Measurements from ENCODE around the gene MT2A.

DNA sequence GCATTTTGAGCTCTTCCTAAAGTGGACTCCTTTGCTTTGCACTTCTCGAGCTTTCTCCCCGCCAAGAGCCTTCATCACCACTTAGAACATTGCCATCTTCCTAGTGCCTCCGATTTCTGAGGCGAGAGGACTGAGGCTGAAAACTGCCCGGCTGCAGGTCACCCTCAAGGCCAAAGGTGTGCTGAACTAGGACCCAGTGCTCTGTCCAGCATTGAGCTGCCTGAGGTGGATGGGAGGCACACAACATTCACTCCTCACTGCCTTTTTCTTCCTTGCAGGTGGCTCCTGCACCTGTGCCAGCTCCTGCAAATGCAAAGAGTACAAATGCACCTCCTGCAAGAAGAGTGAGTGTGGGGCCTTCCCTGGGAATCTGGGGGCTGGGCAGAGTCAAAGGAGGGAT lies 35.4 kb downstream of the MT2A start:
- TF ChIP-seq, protein P1, sequence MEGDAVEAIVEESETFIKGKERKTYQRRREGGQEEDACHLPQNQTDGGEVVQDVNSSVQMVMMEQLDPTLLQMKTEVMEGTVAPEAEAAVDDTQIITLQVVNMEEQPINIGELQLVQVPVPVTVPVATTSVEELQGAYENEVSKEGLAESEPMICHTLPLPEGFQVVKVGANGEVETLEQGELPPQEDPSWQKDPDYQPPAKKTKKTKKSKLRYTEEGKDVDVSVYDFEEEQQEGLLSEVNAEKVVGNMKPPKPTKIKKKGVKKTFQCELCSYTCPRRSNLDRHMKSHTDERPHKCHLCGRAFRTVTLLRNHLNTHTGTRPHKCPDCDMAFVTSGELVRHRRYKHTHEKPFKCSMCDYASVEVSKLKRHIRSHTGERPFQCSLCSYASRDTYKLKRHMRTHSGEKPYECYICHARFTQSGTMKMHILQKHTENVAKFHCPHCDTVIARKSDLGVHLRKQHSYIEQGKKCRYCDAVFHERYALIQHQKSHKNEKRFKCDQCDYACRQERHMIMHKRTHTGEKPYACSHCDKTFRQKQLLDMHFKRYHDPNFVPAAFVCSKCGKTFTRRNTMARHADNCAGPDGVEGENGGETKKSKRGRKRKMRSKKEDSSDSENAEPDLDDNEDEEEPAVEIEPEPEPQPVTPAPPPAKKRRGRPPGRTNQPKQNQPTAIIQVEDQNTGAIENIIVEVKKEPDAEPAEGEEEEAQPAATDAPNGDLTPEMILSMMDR (IDR thresholded peaks at IDR 0.05): no peak
- TF ChIP-seq POLR2A (IDR thresholded peaks at IDR 0.05): no peak
